ENCODE data around the gene ALOX5. TPM values are rescaled to one million over a fixed set of nuclear protein-coding genes. Genes with fewer than 3 reads are reported as not detected.
"Not testable (repeated sequence)": the region's sequence is repeated elsewhere in the genome, so short reads cannot be mapped to it uniquely, and the experiment has no call there.

The ALOX5 gene
- total RNA-seq, 1 experiment from 2014 or later: not detected

DNA sequence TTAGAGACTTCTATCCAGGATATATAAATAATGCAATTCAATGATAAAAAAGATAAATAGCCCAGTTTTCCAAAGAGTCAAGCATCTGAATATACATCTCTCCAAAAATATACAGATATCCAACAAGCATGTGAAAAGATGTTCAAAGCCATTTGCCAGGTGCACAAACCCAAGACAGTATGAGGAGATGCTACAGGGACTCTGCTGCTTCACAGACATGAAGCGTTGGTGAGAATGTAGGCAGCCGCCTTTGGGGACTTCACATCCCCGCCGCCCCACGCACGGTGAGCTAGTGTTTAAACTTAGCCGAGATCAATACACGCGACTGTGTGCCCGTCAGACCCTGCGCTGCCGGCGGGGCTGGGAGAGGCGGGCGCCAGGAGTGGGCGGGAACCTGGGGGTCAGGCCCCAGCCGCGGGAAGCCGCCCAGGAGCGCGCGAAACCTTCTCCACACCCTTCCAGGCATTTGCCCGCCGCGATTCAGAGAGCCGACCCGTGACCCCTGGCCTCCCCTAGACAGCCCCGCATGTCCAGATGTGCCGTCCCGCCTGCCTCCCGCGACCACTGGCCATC lies 927 bp upstream of the ALOX5 start:
- no peak for DNase-seq (ENCODE audit: extremely low read depth, low read depth)

DNA sequence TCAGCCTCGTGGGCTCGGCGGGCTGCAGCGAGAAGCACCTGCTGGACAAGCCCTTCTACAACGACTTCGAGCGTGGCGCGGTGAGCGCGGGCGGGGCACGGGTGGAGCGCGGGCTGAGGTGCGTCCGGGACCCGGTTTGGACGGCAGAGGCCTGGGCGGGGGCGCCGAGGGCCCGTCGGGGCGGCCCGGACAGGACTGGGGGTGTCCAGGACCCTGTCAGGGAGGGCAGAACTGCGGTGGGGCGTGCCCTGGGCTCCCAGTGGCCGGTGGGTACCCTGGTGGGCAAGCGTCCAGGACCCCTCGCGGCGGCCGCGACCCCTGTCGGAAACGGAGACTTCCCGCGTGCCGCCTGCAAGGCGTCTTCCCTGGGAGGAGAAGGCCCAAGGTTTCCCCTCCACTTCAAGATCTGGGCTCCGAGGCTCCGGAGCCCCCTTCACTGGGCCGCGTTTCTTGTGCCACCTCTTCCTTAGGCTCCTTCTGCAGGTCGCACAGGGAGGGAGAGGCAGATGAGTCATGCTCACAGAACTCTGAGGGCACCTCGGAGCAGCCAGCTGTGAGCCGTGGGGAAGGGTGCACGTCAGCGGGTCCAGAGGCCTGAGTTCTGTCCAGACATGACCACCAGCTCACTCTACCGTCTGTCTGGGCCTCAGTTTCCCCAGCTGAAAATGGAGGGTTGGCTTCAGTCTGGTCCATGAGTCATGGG lies 485 bp downstream of the ALOX5 start:
- no peak for DNase-seq (ENCODE audit: extremely low read depth, low read depth)

DNA sequence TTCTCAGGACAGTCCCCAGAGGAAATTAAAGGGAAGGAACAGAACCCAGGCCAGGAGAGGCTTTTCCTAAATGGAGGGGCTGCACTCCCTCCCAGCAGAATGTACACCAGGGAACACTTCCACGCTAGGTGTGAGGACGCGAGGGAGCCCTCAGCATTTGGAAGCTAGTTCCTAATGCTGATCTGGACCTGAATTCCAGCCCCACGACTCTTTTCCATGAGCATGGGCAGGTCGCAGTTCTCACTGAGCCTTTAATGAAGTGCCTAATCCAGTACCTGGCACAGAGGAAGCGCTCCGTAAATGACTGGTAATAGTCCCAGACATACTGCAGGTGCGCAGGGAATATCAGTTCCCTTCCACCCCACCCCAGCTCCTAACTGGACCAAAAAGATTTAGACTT lies 1.1 kb downstream of the ALOX5 start:
- no peak for DNase-seq (ENCODE audit: extremely low read depth, low read depth)

DNA sequence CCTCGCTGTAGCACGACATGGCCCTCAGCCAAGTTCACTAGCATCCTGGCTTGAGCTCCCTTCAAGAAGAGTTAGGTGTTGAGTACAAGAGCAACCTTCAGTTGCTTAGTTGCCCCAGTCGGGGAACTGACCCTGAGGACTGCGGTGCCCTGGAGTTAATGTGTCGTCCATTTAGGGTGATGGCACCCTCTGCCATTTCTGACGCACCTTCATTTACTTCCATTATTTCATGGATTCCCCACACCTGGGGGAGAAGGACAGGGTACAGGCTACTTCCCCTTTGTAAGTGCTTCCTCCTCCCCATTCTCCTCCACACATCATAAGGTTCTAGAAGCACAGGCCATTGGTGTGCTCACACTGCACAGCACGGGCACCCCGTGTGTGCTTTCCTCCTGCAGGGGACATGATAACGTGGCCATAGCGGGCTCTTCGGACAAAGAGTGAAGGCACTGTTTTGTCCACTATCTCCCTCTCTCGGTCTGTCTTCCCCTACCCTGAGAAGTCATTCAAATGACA lies 1.8 kb downstream of the ALOX5 start:
- DNase-seq (ENCODE audit: extremely low read depth, low read depth): no peak

DNA sequence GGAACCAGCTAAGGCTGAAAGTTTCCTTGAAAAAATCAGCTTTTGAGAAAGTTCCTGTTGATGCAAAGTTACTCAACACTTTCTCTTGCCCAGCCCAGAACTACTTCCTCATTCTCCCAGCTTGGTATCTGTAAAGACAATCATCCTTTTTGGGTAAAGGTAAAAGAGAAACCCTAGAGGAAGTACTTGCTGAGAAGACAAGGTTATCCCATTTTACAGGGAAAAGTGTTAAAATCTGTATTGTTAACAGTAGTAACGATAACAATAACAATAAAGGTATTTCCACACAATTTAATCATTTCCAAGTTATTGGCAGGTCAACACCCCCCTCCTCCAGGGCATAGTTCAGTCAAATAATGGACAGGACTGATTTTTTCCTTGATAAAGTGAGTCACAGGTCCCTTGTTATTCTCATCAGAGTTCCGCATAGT lies 2.4 kb downstream of the ALOX5 start:
- no peak for DNase-seq (ENCODE audit: extremely low read depth, low read depth)

DNA sequence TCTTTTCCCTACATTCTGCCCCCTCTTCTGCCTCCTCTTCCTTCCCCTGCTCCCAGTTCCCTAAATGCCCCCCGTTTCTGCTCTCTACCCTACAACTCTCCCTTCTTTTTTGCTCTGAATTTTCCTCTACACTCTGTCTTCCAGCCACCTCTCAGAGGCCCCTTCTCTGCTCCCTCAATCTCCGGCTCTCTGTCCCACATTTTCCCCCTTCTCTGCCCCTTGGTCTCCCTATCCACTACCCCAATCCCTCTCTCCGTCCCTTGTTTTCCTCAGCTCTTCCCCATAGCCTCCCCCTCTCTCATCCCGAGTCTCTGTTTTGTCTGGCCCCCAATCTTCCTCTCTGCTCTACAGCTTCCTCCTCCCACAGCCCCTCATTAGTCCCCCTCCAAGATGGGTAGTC lies 3.3 kb downstream of the ALOX5 start:
- no peak for DNase-seq (ENCODE audit: extremely low read depth, low read depth)

DNA sequence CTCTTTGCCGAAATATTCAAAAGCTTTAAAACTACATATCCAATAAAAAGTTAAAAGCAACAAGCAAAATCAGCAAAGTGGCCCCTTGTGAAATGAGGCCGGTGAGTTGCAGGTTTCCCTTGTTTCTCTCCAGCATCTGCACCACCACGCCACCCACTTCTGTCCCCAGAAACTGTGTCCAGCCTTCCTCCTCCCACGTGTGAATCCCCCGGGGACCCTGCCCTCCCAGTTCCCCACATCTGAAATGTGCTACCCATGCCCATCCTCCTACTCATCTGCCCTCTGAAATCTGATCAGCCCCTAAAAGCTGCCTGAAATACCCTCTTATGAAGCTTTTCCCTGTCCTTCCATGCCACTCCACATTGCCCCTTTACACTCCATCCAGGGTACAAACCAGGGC lies 3.8 kb downstream of the ALOX5 start:
- no peak for DNase-seq (ENCODE audit: extremely low read depth, low read depth)

DNA sequence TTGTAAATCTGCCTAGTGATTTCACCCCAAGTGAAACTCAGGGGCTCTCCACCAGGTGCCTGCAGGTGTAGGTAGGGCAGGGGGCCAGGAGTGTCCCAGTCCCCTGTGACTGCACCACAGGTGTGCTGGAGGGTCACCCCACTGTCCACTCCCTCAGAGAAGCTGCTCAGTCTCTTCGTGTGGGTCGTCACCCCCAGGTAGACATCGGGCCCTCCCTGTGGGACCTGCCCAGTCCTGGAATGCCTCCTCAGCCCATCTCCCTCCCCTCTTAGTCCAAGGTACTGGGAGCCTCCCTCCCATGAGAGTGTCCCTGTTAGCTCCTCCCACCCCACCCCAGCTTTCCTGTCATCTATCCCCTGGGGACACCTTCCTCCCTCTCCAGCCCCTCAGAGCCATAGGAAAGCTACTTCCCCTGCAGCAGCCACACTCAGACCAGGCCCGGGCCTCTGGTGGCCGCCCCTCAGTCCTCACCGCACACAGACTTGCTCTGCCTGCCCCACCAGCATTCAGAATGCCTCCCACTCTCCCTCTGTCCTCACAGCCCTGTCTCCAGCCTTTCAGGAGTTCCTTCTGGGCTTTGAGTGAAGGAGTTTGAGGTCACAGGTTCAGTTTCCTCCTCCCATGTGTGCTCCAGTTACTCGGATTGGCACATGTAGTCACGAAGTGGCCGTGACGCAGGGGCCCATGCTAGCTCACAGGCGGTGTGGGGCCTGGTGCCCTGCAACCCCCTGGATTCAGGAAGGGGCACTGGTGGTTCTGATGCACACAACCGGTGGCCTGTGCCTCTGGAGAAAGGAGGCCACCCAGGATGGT lies 5.1 kb downstream of the ALOX5 start:
- DNase-seq (ENCODE audit: extremely low read depth, low read depth): no peak

DNA sequence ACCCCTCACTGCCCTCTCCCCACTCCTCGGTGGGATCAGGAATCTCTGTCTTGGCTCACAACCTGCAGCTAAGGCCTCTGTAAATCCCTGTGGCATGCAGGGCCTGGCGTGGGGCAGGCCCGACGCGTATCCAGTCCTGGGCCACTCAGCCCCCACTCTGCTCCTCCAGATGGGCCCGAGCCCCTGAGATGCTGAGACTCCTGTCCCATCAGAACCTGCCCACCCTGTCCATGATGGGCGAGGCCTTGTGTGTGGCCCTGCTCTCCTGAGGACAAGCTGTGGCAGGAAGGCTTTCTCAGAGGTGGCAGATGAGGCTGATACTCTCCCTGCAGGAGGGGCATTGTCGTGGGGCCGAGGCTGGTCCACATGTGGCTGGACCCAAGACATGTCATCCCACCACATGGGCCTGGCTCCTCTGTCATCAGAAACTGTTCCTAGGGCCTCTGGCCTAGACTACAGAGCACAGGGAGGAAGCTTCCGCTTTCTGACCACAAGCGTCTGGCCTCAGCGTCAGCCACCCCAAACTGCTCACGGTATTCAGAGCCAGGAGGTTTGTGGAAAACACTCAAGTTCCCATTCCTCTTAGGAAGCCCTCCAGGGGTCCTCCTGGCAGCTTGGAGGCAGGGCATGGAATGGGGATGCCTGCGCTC lies 6.0 kb downstream of the ALOX5 start:
- no peak for DNase-seq (ENCODE audit: extremely low read depth, low read depth)

DNA sequence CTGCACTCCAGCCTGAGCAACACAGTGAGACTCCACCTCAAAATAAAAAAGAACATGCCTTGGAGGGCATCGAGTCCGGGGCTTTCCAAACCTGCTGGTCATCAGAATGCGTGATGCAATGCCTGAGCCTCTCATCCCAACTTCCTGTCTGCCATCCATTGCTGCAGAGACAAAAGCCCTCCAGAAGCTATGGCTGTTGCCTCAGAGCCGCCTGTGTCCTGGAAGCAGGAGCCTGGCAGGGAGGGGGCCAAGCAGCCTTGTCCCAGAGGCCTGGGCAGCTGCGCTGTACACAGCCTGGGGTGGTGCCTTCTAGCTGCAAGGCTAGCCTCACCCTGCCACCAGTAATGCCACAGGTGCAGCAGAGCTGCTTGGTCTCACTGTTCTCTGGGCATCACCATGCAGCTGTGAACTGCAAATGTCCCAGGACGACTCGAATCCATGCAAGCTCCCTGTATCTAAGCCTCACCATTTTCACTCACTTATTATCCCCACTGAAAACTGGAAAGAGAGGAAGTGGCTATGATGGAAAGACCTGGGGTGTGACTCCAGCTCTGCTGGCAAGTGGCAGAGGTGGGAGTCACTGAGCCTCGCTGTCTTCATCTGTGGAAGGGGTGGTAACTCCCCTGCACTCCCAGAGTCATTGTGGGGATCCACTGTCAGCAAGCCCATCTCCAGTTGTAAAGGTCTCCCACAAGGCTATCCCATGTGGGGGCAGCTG lies 7.0 kb downstream of the ALOX5 start:
- no peak for DNase-seq (ENCODE audit: extremely low read depth, low read depth)

DNA sequence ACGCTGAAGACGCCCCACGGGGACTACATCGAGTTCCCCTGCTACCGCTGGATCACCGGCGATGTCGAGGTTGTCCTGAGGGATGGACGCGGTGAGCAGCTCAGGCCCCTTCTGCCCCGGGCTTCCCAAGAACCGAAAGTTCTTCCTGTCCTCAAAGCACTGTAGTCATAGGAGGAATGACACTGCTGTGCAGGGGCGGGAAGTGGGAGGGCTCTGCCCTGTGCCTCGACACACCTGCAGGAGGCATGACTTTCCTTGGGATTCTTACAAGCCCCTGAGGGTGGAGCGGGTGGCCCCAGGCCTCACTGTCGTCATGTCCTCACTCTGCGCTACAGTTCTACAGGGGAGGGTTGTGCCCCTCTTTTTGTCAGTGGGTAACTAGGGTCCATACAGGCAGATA lies 8.6 kb downstream of the ALOX5 start:
- DNase-seq (ENCODE audit: extremely low read depth, low read depth): no peak

DNA sequence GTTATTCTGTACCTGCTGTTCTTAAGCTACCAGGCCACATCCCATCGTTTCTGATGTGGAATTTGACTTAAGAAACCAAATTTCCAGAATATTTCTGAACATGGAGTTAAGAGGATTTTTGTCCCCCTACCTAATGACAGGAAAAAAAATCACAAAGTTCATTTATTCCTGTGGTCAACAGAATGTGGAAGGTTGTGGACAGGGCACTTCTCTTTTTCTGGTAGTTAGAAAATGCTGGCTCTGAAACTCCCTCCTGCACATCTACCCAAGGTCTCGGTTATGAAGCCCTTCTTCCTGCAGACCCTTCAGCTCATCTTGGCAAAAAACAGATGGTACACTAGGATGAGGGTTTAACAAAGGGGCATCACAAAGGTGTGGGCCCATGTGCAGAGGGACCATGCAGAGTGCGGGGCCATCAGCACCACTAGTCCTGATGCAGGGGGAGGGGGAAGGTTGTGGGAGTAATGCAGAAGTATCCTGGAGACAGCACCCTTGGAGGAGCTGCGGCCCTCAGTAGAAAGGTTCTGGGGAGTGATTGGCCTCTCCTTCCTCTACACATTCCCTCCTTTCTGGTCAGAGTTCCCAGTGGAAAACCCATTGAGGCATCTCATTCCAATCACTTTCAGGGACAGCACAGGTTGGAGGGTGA lies 9.8 kb downstream of the ALOX5 start:
- DNase-seq (ENCODE audit: extremely low read depth, low read depth): no peak

DNA sequence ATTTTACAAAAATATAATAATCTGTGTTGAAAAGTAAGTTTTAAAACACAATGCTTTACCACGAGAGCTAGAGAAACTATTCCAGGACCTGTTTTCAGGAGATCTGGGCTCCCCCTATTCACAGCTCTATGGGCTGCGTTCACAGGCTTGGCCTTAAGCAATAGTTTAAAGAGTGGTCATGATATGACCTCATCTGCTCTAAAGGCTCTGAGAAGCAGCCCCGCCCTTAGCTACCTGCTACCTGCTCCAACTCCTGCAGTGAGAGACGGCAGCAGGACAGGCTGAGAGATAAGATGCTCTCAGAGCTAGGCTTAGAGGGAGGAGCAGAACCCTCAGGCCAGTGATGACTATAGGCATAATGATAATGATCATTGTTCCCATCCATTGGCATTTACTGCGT lies 12.6 kb downstream of the ALOX5 start:
- DNase-seq (ENCODE audit: extremely low read depth, low read depth): no peak

DNA sequence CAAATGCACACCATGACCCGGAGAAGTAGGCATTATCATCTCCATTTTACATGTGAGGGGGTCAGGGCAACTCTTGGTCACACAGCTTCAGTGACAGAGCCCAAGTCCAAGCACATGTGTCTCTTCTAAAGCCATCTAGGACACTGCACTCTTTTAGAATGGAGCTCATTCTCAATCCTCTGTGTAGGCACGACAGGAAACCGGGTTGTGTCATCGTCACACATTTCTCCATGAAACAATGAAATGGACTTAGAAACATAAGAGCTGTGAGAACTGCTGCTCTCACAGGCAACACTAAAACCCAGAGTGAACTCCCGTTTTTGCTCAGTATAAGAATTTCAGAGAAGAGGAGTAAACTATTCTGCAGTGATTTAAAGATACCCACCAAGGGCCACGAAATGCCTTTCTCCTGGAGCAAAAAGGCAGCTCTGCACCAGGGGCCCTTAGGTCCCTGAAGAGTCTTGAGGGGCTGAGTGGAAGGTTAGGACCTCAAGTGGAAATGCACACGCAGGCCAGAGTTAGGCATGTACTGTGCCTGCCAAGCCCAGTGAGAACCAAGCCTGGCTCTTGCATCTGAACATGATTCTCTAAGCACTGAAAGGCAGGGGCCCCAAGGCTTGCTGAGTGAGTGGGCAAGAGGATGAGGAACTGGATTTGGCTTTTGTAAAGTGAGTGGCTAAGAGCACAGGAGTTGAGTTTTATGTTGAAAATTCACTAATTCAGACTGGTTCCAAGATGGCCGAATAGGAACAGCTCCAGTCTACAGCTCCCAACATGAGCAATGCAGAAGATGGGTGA lies 13.3 kb downstream of the ALOX5 start:
- DNase-seq (ENCODE audit: extremely low read depth, low read depth): no peak

DNA sequence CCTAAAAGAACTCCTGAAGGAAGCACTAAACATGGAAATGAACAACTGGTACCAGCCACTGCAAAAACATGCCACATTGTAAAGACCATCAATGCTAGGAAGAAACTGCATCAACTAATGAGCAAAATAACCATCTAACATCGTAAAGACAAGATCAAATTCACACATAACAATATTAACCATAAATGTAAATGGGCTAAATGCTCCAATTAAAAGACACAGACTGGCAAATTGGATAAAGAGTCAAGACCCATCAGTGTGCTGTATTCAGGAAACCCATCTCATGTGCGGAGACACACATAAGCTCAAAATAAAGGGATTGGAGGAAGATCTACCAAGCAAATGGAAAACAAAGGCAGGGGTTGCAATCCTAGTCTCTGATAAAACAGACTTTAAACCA lies 15.7 kb downstream of the ALOX5 start:
- DNase-seq (ENCODE audit: extremely low read depth, low read depth): not testable (repeated sequence)

DNA sequence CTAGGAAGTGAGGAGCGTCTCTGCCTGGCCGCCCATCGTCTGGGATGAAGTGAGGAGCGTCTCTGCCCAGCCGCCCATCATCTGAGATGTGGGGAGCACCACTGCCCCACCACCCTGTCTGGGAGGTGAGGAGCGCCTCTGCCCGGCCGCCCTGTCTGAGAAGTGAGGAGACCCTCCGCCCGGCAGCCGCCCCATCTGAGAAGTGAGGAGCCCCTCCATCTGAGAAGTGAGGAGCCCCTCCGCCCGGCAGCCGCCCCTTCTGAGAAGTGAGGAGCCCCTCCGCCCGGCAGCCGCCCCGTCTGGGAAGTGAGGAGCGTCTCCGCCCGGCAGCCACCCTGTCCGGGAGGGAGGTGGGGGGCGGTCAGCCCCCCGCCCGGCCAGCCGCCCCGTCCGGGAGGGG lies 17.6 kb downstream of the ALOX5 start:
- not testable (repeated sequence) for DNase-seq (ENCODE audit: extremely low read depth, low read depth)

DNA sequence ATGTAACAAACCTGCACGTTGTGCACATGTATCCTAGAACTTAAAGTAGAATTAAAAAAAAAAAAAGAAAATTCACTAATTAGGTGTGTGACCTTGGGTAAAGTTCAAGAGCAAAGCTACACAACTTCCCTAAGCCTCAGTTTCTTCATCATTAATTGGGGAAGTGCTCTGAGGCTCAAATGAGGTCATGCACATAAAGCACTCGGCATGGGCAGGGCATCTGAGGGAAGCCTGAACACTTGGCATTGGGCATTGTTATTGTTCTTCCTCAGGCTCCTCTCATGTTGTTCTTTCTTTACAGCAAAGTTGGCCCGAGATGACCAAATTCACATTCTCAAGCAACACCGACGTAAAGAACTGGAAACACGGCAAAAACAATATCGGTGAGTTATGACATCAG lies 21.5 kb downstream of the ALOX5 start:
- DNase-seq (ENCODE audit: extremely low read depth, low read depth): no peak

DNA sequence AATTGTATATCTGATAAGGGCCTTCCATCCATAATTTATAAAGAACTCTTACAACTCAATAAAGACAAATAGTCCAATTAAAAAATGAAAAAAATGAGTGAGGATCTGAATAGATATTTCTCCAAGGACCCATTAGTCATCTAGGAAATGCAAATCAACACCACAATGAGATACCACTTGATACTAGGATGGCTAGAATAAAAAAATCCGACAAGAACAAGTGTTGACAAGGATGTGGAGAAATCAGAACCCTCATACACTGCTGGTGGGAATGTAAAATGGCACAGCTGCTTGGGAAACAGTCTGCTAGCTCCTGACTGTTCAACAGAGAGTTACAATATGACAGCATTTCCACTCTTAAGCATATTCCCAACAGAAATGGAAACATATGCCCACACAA lies 24.6 kb downstream of the ALOX5 start:
- DNase-seq (ENCODE audit: extremely low read depth, low read depth): no peak

DNA sequence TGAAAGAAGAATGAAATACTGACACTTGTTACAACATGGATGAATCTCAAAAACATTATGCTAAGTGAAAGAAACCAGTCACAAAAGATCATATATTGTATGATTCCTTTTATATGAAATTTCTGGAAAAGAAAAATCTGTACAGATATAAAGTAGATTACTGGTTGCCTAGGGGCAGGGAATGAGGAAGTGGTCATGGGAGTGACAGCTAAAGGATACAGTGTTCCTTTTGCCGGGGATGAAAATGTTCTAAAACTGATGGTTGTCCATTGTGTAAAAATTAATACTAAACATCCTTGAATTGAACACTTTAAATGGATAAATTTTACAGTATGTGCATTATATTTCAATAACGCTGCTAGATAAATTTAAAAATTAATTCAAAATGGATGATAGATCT lies 25.1 kb downstream of the ALOX5 start:
- no peak for DNase-seq (ENCODE audit: extremely low read depth, low read depth)
